Tibial nerve (tissue), 4 donors: ENCODE measurements around the gene SETX. TPM values are rescaled to one million over a fixed set of nuclear protein-coding genes. Genes with fewer than 3 reads are reported as not detected.

Experiments
- DNase-seq, 2 donors: peaks; one replicate each; pipeline ENCODE4 v3.0.0-alpha.2; 2019; ENCODE audit warnings: low spot score in 2 of 2
- H3K27ac ChIP-seq, 4 donors: fragments of 200-600 bp; sonication (generic) in 3 of 4; one replicate each; pipeline ENCODE4 v1.5.1; 2017 to 2019; ENCODE audit warnings: mild to moderate bottlenecking in 1 of 4
- H3K27me3 ChIP-seq, 2 donors: fragments of 200-600 bp; sonication (generic) in 1 of 2; one replicate each; pipeline versions ENCODE4 v1.5.1 to v1.6.0; 2017 to 2019
- H3K36me3 ChIP-seq, 3 donors: fragments of 200-600 bp; sonication (generic); one replicate each; pipeline ENCODE4 v1.5.1; 2018 to 2019
- H3K4me1 ChIP-seq, 4 donors: fragments of 200-600 bp; sonication (generic) in 3 of 4; one replicate each; pipeline ENCODE4 v1.5.1; 2017 to 2019
- H3K4me3 ChIP-seq, 4 donors: fragments of 200-600 bp; sonication (generic) in 3 of 4; one replicate each; pipeline ENCODE4 v1.5.1; 2017 to 2019; ENCODE audit warnings: mild to moderate bottlenecking in 1 of 4, moderate library complexity in 1 of 4
- H3K9me3 ChIP-seq, 4 donors: fragments of 200-600 bp; sonication (generic) in 3 of 4; one replicate each; pipeline ENCODE4 v1.5.1; 2017 to 2019
- EP300 ChIP-seq, 2 donors: sonication (generic); formaldehyde crosslinking; IDR thresholded peaks; one replicate each; pipeline ENCODE4 v1.6.1; 2017; ENCODE audit warnings: antibody characterized with exemption in 2 of 2, mild to moderate bottlenecking in 1 of 2
- POLR2A ChIP-seq, 2 donors: fragments of 450-650 bp; IDR thresholded peaks; one replicate each; pipeline ENCODE4 v1.6.1; 2017; ENCODE audit warnings: antibody characterized with exemption in 2 of 2, mild to moderate bottlenecking in 2 of 2, moderate library complexity in 2 of 2
- WGBS, 2 donors: methylation state at CpG; one replicate each; pipeline ENCODE4 v1.1.5; 2018; 5-methylcytosine and 5-hydroxymethylcytosine counted together
- total RNA-seq, 4 donors: library from RNA; depleted of rRNA; stranded (reverse); fragments of >200 nt; gene quantifications; one replicate each; pipeline ENCODE4 v1.1.0, GENCODE V29; 2016
- TF ChIP-seq, protein P1 (sequence below), 5 experiments: fragments of 200-600 bp in 3 of 5; fragments of 450-650 bp in 2 of 5; sonication (generic) in 3 of 5; IDR thresholded peaks; one replicate each; pipeline ENCODE4 v1.5.1; 2016 to 2019; ENCODE audit warnings: antibody characterized with exemption in 5 of 5, mild to moderate bottlenecking in 3 of 5, moderate library complexity in 2 of 5

The SETX gene
- total RNA-seq, 4 donors from 2014 or later = 64.0 to 73.9 (median 65.1) TPM

DNA sequence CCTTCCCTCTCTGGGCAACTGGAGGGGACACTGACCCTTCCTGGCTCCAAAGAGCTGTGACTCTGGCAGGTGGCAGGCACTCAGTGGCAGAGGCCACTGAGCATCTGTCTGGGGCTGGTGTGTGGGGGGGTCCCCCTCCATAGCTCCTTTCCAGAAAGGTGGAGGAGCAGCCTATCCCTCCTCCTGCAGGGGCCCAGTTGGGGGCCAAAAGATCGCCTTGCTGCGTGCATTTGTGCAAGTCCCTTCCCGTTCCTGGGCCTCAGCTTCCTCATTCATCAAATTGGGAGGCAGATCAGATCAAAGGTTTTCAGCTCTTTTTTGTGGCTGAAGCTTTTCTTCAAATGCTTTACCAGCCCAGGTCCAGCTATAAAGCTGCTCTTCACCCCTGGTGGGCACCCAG, 115.3 kb downstream of the SETX start:
- no peaks in the 10 kb centered on the region for H3K9me3 ChIP-seq
- H3K27ac ChIP-seq = peak overlapping the region in 1 of 4 donors; percentile 65
- no peak overlapping the region for H3K4me3 ChIP-seq
- H3K36me3 ChIP-seq = no peaks in the 10 kb centered on the region
- no peak for DNase-seq
- H3K4me1 ChIP-seq = peaks cover 0 to 24% (median 8%) of the 10 kb centered on the region in 4 donors
- H3K27me3 ChIP-seq = peaks cover 0 to 3% of the 10 kb centered on the region in 2 donors
- WGBS, 2 donors = 31 to 40% methylated on average over 3 of the region's 3 CpGs
- no peak for TF ChIP-seq EP300 (IDR thresholded peaks at IDR 0.05)
- no peak for TF ChIP-seq POLR2A (IDR thresholded peaks at IDR 0.05)
- TF ChIP-seq, protein P1, sequence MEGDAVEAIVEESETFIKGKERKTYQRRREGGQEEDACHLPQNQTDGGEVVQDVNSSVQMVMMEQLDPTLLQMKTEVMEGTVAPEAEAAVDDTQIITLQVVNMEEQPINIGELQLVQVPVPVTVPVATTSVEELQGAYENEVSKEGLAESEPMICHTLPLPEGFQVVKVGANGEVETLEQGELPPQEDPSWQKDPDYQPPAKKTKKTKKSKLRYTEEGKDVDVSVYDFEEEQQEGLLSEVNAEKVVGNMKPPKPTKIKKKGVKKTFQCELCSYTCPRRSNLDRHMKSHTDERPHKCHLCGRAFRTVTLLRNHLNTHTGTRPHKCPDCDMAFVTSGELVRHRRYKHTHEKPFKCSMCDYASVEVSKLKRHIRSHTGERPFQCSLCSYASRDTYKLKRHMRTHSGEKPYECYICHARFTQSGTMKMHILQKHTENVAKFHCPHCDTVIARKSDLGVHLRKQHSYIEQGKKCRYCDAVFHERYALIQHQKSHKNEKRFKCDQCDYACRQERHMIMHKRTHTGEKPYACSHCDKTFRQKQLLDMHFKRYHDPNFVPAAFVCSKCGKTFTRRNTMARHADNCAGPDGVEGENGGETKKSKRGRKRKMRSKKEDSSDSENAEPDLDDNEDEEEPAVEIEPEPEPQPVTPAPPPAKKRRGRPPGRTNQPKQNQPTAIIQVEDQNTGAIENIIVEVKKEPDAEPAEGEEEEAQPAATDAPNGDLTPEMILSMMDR (IDR thresholded peaks at IDR 0.05) = no peak

DNA sequence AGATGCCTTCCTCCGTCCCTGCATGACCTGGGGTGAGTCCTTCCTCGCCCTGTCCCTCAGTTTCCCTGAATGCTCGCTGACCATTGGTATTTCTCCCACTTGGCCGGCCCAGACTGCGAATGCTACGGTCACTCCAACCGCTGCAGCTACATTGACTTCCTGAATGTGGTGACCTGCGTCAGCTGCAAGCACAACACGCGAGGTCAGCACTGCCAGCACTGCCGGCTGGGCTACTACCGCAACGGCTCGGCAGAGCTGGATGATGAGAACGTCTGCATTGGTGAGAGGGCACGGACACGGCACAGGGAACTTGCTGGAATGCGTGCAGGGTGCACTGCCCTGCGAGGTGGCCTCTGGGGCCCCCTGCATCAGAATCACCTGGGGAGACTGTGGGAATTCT, 115.8 kb downstream of the SETX start:
- Histone ChIP-seq H3K27ac (peak overlapping the region in 1 of 4 donors; percentile 65), H3K36me3 (no peaks in the 10 kb centered on the region), H3K9me3 (no peaks in the 10 kb centered on the region), H3K4me1 (peaks cover 0 to 24% (median 8%) of the 10 kb centered on the region in 4 donors), H3K27me3 (peaks cover 0 to 3% of the 10 kb centered on the region in 2 donors), H3K4me3 (no peak overlapping the region)
- 62% methylated on average over 16 to 19 of the region's 19 CpGs for whole genome bisulfite sequencing, 2 donors
- TF ChIP-seq POLR2A (IDR thresholded peaks at IDR 0.05) = no peak
- no peak for TF ChIP-seq EP300 (IDR thresholded peaks at IDR 0.05)
- TF ChIP-seq, protein P1 (IDR thresholded peaks at IDR 0.05) = no peak
- DNase-seq = no peak

DNA sequence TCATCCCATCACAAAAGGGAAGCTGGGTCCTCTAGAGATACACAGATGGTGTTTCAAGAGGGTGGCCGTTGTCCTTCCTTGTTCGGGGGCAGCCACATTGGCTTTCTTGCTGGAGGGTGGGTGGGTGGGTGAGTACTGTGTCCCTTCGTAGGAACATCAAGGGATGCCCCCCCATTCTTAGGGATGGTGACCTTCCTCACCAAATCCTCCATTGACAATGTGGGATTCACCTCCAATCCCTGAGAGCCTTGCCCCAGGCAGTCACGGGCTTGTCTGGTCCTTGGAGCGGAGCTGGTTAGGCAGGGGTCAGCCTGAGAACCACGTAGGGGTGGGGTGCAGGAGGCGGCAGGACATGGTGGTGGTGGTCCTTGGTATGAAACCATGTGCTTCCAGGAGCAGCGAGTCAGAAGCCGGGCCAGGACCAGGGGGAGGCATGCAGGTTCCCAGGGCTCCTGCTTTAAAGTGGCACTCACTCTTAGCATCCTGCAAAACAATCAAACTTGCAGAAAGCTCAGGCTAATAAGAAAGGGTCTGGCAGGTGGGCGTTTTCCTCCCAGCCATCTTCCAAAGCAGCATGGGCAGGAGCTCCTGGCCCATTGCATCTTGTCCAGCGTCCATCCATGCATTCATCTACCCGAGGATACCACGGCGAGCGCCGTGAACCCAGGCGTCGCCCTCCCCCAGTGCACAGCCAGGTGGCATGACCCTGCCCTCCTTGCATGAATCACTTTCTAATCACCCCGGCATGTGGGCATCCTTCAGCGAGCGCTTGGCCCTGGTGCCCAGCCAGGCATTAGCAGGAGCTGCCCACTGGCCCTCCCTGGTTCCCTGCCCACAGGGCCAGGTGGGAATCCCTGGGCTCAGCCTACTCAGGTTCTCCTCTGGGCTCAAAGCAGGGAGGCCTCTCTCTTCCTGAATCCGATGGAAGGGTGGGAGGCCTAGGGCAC, 116.5 kb downstream of the SETX start:
- 80 to 82% methylated on average over 21 to 22 of the region's 22 CpGs for WGBS, 2 donors
- Histone ChIP-seq H3K27ac (no peak overlapping the region), H3K27me3 (peaks cover 0 to 3% of the 10 kb centered on the region in 2 donors), H3K4me1 (peaks cover 0 to 24% (median 8%) of the 10 kb centered on the region in 4 donors), H3K9me3 (no peaks in the 10 kb centered on the region), H3K4me3 (no peak overlapping the region), H3K36me3 (no peaks in the 10 kb centered on the region)
- TF ChIP-seq EP300 (IDR thresholded peaks at IDR 0.05) = no peak
- TF ChIP-seq, protein P1 (IDR thresholded peaks at IDR 0.05) = no peak
- no peak for TF ChIP-seq POLR2A (IDR thresholded peaks at IDR 0.05)
- DNase-seq = no peak

DNA sequence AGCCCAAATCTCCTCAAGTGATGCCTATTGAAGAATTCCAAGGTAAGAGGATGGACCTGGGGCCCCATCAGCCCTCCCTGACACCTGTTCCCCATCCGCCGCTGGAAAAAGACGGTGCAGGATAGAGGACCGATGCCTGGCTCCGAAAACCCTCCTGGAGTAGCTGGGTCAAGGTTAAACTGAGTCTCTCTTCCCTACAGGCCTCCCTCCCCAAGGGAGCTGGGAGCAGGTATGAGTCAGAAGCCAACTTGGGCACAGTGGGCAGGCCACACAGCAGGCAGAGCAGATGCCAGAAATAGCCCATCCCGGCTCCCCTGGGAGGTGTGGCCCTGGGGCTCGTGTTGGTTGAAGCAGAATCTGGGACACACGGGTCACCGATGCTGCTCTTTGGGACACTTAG, 117.3 kb downstream of the SETX start:
- TF ChIP-seq, protein P1 (IDR thresholded peaks at IDR 0.05) = no peak
- no peak for TF ChIP-seq POLR2A (IDR thresholded peaks at IDR 0.05)
- no peak for TF ChIP-seq EP300 (IDR thresholded peaks at IDR 0.05)
- peaks cover 0 to 18% (median 4%) of the 10 kb centered on the region in 4 donors for H3K4me1 ChIP-seq
- H3K27me3 ChIP-seq = peaks cover 0 to 7% of the 10 kb centered on the region in 2 donors
- 67 to 73% methylated on average over 9 of the region's 9 CpGs for WGBS, 2 donors
- H3K36me3 ChIP-seq = no peaks in the 10 kb centered on the region
- no peak overlapping the region for H3K27ac ChIP-seq
- no peak for DNase-seq
- no peaks in the 10 kb centered on the region for H3K9me3 ChIP-seq
- no peak overlapping the region for H3K4me3 ChIP-seq
